ENCODE data around the gene GPR15. TPM values are rescaled to one million over a fixed set of nuclear protein-coding genes. Genes with fewer than 3 reads are reported as not detected.

GPR15 gene
- total RNA-seq, 1 experiment from 2014 or later, result 0.36 TPM

GRCh38 chr3:98530676-98531075, 1.1 kb upstream of the GPR15 start:
- DNase-seq (ENCODE audit: low read depth), result no peak

- no peak for DNase-seq (ENCODE audit: low read depth)
Observed at GRCh38 chr3:98532275-98532637, 478 bp downstream of the GPR15 start.

GRCh38 chr3:98532709-98533571, 1.2 kb downstream of the GPR15 start:
- no peak for DNase-seq (ENCODE audit: low read depth)

- DNase-seq (ENCODE audit: low read depth), result no peak
Observed at GRCh38 chr3:98534168-98534567, 2.4 kb downstream of the GPR15 start.

GRCh38 chr3:98534734-98535133, 3.0 kb downstream of the GPR15 start:
- DNase-seq (ENCODE audit: low read depth), result no peak

GRCh38 chr3:98536456-98537017, 4.8 kb downstream of the GPR15 start:
- no peak for DNase-seq (ENCODE audit: low read depth)

- no peak for DNase-seq (ENCODE audit: low read depth)
Observed at GRCh38 chr3:98540346-98540745, 8.6 kb downstream of the GPR15 start.

GRCh38 chr3:98541695-98542094, 9.9 kb downstream of the GPR15 start:
- no peak for DNase-seq (ENCODE audit: low read depth)

GRCh38 chr3:98542623-98543022, 10.8 kb downstream of the GPR15 start:
- no peak for DNase-seq (ENCODE audit: low read depth)

- DNase-seq (ENCODE audit: low read depth), result peak; percentile 63
Observed at GRCh38 chr3:98545940-98546339, 14.2 kb downstream of the GPR15 start.

- no peak for DNase-seq (ENCODE audit: low read depth)
Observed at GRCh38 chr3:98548544-98548943, 16.8 kb downstream of the GPR15 start.

- DNase-seq (ENCODE audit: low read depth), result no peak
Observed at GRCh38 chr3:98550833-98551232, 19.1 kb downstream of the GPR15 start.

- DNase-seq (ENCODE audit: low read depth), result no peak
Observed at GRCh38 chr3:98551236-98551635, 19.5 kb downstream of the GPR15 start.

GRCh38 chr3:98551754-98552153, 20.0 kb downstream of the GPR15 start:
- no peak for DNase-seq (ENCODE audit: low read depth)

GRCh38 chr3:98552232-98553020, 20.6 kb downstream of the GPR15 start:
- DNase-seq (ENCODE audit: low read depth), result no peak

GRCh38 chr3:98553021-98553563, 21.3 kb downstream of the GPR15 start:
- DNase-seq (ENCODE audit: low read depth), result no peak

- DNase-seq (ENCODE audit: low read depth), result peak; percentile 23
Observed at GRCh38 chr3:98553753-98554152, 22.0 kb downstream of the GPR15 start.

GRCh38 chr3:98554580-98554979, 22.8 kb downstream of the GPR15 start:
- no peak for DNase-seq (ENCODE audit: low read depth)

GRCh38 chr3:98555025-98555379, 23.2 kb downstream of the GPR15 start:
- DNase-seq (ENCODE audit: low read depth), result peak; percentile 33

- peak; percentile 93 for DNase-seq (ENCODE audit: low read depth)
Observed at GRCh38 chr3:98556164-98557130, 24.7 kb downstream of the GPR15 start.

- DNase-seq (ENCODE audit: low read depth), result peak; percentile 59
Observed at GRCh38 chr3:98557324-98558010, 25.7 kb downstream of the GPR15 start.
